Activated T-cell treated with anti-CD3 and anti-CD28 coated beads, Interleukin-2, amount 50 U/mL, for 48 hours (primary cell): ENCODE measurements around the gene TCEA2.

Experiments
- DNase-seq, 2 experiments: peaks; one replicate each; pipeline ENCODE4 v3.0.0-alpha.2; 2020

Gene TCEA2

GRCh38 chr20:64099086-64099786 lies 36.2 kb downstream of the TCEA2 start:
- DNase-seq, result no peak

GRCh38 chr20:64099880-64100565 lies 37.0 kb downstream of the TCEA2 start:
- no peak for DNase-seq

DNA sequence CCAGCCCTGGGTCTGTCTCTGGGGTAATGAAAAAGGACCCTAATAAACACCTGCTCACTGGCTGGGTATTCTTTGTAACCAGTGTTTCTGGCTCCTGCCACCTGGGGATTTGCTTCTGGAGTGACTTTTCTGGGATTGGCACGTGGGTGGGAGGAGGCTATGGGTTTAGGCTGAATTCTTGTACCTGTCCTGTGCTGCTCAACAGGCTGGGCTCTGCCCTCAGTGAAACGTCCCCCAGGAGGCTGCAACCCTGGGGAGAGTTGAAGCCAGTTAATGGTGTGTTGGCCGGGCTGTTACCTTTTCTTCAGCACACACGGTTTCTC lies 37.5 kb downstream of the TCEA2 start:
- no peak for DNase-seq

GRCh38 chr20:64100946-64101688 lies 38.1 kb downstream of the TCEA2 start:
- DNase-seq, result no peak

- peak; percentile 80 to 85 for DNase-seq
Observed at GRCh38 chr20:64101731-64102621, 39.0 kb downstream of the TCEA2 start.

- peak in 1 of 2 experiments; percentile 8 for DNase-seq
Observed at GRCh38 chr20:64102647-64103354, 39.8 kb downstream of the TCEA2 start.

GRCh38 chr20:64103871-64104666 lies 41.1 kb downstream of the TCEA2 start:
- DNase-seq, result peak; percentile 11 to 13

- DNase-seq, result peak; percentile 14 to 17
Observed at GRCh38 chr20:64104667-64105451, 41.9 kb downstream of the TCEA2 start.

GRCh38 chr20:64105846-64106434 lies 42.9 kb downstream of the TCEA2 start:
- peak; percentile 11 to 12 for DNase-seq

- DNase-seq, result peak; percentile 12 to 14
Observed at GRCh38 chr20:64106435-64106961, 43.5 kb downstream of the TCEA2 start.

DNA sequence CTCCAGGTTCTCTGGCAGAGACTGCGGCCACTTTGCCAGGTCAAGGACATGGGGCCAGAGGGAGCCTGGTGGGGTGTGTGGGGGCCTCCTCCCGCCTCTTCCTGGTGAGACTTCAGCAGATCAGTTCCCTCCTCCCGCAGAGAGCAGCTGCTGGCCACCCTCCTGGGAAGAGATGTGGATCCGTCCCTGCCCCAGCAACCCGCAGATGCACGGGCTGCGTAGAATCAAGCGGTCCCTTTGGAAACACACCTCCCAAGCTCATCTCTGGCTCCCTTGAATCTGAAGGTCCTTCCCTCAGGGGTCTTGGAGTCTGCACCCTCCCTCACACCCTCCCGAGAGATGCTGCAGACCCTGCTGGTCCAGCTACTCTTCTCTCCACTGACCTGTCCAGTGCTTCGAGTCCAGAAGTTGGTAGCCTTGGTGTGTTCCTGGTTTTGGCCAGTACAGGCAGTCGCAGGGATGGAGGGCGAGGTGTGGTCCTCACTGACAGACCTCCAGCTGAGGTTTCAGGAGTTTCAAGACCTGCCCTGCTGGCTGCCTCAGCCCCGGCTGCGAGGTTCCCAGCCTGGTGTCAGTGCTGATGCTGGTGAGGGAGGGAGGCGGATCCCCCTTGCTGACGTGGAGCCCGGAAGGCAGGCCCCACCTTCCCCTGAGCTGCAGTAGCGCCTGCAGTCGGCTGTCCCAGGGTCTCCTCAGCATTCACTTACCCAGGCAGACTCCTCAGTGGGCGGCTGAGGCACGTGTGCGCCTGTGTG lies 44.2 kb downstream of the TCEA2 start, which contains the start of gene NPBWR2:
NPBWR2 (minus strand) TSS at position 585 of the 755 bp plus-strand sequence. CDS start 734 bp downstream, outside the sequence.
- DNase-seq, result peak; percentile 23 to 35

DNA sequence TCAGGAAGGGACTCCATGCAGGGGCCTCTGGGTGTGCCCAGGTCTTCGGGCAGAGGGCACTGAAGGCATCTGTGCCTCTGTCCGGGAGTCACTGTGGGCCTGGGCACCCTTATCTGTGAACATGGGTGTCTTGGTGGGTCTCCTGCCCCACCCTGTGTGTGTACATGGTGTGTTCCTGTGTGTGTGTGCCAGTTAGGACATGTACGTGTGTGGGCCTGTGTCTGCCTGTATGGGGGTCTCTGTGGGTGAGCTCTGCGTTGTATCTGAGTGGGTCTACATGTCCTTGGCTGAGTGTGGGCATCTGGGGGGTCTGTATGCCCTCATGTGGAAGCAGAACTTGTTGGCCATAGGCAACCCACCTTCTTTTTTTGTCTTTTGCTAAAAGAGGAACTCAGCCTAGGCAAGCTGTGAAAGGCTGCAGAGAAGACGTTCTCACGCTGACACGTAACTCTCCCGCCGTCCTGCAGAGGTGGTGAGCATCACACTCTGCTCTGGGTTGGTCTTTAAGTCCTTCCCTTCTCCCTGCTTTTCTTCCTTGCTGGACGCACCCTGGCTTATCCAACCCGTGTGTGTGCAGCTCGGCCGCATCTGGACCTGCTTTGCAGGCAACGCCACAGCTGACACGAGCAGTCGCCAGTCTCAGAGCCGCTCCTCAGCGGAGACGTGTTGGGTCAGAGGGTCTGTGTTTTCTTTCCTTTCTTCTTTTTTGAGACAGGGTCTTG lies 44.9 kb downstream of the TCEA2 start:
- peak in 1 of 2 experiments; percentile 15 for DNase-seq

- DNase-seq, result peak in 1 of 2 experiments; percentile 9
Observed at GRCh38 chr20:64108731-64109681, 46.0 kb downstream of the TCEA2 start.

DNA sequence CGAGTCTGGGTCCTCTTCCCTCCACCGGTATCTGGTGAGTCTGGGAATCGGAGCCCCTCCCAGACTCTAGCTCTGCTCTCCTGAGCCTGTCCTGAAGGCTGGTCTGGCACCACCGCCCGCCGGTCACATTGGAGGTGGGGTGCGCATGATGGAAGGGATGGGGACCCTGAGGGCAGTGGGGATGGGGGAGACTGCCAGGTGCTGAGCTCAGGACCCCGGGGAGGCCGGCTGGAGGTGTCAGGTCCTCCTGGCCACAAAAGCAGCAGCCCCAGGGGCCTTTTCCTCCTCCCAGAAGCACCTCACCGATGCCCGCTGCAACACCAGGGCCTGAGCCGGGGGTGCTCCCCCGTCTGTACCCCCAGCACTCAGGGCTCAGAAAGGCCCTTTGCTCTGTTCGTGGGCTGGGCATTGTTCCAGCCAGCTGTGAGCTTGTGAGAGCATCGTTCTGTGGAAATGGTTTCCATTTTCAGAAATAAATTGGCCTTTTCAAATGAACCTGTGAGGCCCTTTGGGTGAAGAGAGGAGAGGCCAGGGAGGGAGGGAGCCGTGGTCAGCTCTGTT lies 46.9 kb downstream of the TCEA2 start:
- DNase-seq, result peak in 1 of 2 experiments; percentile 6

DNA sequence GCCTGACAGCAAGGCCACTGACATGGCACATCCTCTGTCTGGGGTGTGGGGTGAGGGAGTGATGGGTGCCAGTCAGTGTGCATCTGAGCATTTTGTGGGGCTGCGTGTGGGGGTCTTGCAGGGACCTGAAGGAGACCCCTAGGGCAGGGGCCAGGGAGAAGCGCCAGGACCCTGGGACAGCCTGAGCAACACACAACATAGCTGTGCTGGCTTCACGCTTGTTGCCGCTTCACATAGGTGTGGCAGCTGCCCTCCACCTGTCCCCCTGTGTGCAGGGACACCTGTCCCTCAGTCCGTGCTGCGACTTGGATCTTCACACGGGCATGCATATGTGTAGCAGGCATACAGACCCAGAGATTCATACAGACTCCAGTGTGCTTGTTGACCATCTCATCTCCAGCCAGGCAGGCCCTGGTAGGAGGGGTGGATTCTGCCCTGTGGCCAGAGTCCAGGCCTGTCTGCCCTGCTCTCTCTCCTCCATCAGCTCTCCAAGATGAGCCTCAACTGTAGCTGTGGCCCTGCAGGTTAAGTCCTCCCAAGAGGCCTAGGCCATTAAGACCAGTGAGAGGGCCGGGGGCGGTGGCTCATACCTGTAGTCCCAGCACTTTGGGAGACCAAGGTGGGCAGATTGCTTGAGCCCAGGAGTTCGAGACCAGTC lies 47.5 kb downstream of the TCEA2 start:
- DNase-seq, result peak in 1 of 2 experiments; percentile 14
